SJSA1 (cell line): ENCODE measurements around the gene GASK1A. TPM values are rescaled to one million over a fixed set of nuclear protein-coding genes. Genes with fewer than 3 reads are reported as not detected.

ENCODE experiments used
- DNase-seq, 2 experiments: peaks; one replicate each; pipeline ENCODE4 v3.0.0-alpha.2; 2015 to 2020; ENCODE audit warnings: low spot score in 2 of 2, low read depth in 1 of 2
- H3K27ac ChIP-seq: fragments of 250-450 bp; sonication (Bioruptor Pico); 2 replicates; pipeline ENCODE4 v1.5.1; 2020; ENCODE audit warnings: mild to moderate bottlenecking, moderate library complexity
- H3K27me3 ChIP-seq: fragments of 250-450 bp; sonication (Bioruptor Pico); replicated peaks from 2 replicates; pipeline ENCODE4 v1.5.1; 2020; ENCODE audit warnings: mild to moderate bottlenecking, moderate library complexity
- H3K36me3 ChIP-seq: fragments of 250-450 bp; sonication (Bioruptor Pico); 2 replicates; pipeline ENCODE4 v1.5.1; 2020; ENCODE audit warnings: mild to moderate bottlenecking
- H3K4me1 ChIP-seq: fragments of 250-450 bp; sonication (Bioruptor Pico); replicated peaks from 2 replicates; pipeline ENCODE4 v1.6.1; 2021; ENCODE audit warnings: mild to moderate bottlenecking
- H3K4me3 ChIP-seq: fragments of 250-450 bp; sonication (Bioruptor Pico); 2 replicates; pipeline ENCODE4 v1.5.1; 2020; ENCODE audit warnings: mild to moderate bottlenecking
- H3K9me3 ChIP-seq: fragments of 250-450 bp; sonication (Bioruptor Pico); replicated peaks from 2 replicates; pipeline ENCODE4 v1.5.1; 2020; ENCODE audit warnings: mild to moderate bottlenecking
- total RNA-seq: library from RNA; depleted of rRNA; stranded (reverse); fragments of >200 nt; shearing (Covaris generic); gene quantifications from 2 replicates; pipeline ENCODE4 v1.2.3, GENCODE V29; 2014

Gene GASK1A
- total RNA-seq, 1 experiment from 2014 or later = not detected

DNA sequence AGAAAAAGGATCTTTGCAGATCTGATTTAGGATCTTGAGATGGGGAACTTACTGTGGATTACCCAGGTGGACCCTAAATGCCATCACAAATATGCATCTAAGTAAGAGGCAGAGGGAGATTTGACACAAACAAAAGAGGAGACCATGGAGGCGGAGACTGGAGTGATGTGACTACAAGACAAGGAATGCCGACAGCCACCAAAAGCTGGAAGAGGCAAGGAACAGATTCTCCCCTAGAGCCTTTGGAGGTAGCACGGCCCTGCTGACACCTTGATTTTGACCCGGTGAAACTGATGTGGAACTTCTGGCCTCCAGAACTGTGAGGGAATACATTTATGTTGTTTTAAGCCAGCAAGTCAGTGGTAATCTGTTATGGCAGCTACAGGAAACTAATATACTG lies 44.0 kb downstream of the GASK1A start:
- Histone ChIP-seq H3K4me3 (no peak overlapping the region), H3K36me3 (no peaks in the 10 kb centered on the region), H3K27ac (no peak overlapping the region), H3K9me3 (no peaks in the 10 kb centered on the region), H3K27me3 (no peaks in the 10 kb centered on the region), H3K4me1 (no peaks in the 10 kb centered on the region)
- DNase-seq = no peak

DNA sequence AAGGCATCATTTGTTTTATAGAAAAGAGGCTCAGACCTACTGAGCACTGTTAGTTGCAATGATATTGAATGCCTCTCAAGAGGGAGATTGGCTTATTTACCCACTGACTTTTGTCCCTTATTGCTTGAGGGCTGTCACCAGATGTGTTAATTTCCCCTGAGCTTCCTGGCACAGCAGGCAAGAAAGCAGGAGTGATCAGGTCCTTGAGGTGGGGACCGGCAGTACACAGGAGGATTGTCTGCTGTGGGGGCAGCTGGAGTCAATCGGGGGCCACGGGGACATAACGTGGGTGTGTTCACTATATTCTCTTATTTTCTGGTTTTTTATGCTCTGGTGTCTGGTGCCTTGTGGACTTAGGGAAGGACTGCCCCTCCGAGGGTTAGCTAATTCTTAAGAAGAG lies 44.6 kb downstream of the GASK1A start:
- Histone ChIP-seq H3K9me3 (no peaks in the 10 kb centered on the region), H3K27me3 (no peaks in the 10 kb centered on the region), H3K27ac (no peak overlapping the region), H3K4me3 (no peak overlapping the region), H3K36me3 (no peaks in the 10 kb centered on the region), H3K4me1 (no peaks in the 10 kb centered on the region)
- no peak for DNase-seq

DNA sequence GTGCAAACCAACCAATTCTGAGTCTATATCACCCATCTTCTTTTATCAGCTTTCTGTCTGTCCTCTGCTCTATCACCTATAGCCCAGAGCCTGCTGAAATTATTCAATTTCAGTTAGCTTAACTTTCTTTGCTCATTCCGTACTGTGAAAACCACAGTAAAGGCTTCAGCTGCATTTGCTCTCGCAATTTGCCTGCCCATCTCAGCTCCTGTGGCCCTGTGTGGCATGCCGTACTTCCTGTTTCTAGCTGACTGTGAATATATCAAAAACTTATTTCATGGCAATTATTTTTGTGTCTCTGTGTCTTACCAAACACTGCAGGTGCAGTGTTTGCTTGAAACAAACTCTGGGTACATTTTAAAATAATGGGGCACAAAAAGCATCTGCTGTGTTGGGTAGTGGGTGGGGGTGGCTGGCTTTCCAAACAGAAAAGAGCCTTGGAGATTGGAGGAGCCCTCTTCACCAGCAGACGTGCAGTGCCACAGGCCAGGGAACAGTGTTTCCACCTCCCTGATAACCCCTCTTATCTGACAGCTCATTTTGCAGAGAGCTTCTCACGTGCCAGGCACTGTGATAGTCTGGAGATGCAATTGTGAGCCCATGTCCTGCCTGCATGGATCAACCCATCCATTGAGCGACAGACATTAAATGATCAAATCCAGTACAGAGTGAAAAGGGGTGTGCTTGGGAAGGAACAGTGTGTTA lies 45.2 kb downstream of the GASK1A start:
- Histone ChIP-seq H3K9me3 (no peaks in the 10 kb centered on the region), H3K27me3 (no peaks in the 10 kb centered on the region), H3K4me1 (no peaks in the 10 kb centered on the region), H3K36me3 (no peaks in the 10 kb centered on the region), H3K4me3 (no peak overlapping the region), H3K27ac (no peak overlapping the region)
- no peak for DNase-seq

DNA sequence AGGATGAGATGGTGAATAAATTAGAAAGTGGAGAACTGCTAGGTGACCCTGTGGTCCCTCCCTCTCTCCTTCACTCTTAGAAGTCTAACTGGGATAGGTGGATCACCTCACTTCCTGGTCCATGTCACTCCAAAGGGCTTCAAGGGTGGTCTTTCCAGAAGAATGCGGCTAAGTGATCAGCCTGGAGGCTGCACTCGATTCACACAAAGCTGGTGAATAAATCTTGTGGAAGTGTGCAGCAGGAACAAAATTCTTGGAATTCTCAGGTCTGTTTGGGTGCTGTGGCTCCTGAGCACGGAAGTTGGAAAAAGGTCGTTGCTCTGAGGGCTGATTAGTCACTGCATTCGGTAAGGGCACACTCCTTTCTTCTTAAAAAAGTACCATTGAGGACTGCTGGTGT lies 46.3 kb downstream of the GASK1A start:
- Histone ChIP-seq H3K9me3 (no peaks in the 10 kb centered on the region), H3K4me1 (no peaks in the 10 kb centered on the region), H3K4me3 (no peak overlapping the region), H3K27ac (no peak overlapping the region), H3K36me3 (no peaks in the 10 kb centered on the region), H3K27me3 (no peaks in the 10 kb centered on the region)
- no peak for DNase-seq

DNA sequence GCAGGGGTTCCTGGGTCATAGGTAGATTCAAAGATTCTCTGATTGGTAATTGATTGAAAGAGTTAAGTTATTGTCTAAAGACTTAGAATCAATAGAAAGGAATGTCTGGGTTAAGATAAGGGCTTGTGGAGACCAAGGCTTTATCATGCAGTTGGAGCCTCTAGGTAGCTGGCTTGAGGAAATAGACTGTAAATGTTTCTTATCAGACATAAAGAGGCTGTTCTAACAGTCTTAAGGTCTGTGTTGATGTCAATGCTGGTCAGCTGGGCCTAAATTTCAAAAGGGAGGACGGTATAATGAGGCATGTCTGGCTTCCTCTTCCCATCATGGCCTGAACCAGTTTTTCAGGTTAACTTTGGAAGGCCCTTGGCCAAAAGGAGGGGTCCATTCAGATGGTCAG lies 48.9 kb downstream of the GASK1A start:
- H3K4me1 ChIP-seq = no peaks in the 10 kb centered on the region
- H3K27me3 ChIP-seq = no peaks in the 10 kb centered on the region
- DNase-seq = no peak
- no peaks in the 10 kb centered on the region for H3K9me3 ChIP-seq
- H3K27ac ChIP-seq = no peak overlapping the region
- no peak overlapping the region for H3K4me3 ChIP-seq
- H3K36me3 ChIP-seq = no peaks in the 10 kb centered on the region

DNA sequence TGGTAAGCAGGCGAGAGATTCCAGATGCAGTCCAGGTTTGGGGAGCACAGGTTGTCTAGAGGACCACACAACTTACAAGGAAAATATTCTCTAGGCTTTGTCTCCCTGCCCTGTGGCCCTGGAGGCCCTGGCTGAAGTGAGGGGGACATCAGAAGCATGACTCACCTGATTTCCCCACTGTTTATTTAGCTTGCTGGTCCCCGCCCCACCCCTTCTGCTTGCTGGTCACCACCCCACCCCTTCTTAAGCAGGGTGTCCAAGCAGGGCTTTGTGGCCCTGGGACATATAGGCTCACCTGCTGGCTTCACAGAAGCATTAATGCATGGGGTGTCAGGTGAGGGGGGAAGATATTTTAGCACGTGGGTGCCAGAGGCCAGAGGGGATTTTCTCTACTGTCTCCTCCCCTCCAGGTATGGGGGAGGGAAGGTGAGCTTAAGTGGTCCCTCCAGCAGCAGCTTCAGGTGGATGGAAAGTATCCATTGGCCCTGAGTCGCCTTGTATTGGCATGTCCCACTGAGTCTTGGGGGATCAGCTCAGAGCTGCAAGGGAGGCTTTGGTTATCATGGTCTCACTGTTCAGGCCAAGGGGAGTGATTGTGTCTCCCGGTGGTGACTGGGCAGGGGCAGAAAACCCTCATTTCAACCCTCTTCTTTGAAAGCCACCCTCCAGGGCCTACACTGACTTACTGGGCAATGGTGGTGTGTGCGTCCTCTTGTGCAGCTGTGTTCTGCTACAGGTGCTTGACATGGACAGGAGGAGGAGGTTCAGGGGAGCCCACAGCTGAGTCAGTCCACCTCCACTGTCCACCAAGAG lies 49.8 kb downstream of the GASK1A start:
- no peak for DNase-seq

DNA sequence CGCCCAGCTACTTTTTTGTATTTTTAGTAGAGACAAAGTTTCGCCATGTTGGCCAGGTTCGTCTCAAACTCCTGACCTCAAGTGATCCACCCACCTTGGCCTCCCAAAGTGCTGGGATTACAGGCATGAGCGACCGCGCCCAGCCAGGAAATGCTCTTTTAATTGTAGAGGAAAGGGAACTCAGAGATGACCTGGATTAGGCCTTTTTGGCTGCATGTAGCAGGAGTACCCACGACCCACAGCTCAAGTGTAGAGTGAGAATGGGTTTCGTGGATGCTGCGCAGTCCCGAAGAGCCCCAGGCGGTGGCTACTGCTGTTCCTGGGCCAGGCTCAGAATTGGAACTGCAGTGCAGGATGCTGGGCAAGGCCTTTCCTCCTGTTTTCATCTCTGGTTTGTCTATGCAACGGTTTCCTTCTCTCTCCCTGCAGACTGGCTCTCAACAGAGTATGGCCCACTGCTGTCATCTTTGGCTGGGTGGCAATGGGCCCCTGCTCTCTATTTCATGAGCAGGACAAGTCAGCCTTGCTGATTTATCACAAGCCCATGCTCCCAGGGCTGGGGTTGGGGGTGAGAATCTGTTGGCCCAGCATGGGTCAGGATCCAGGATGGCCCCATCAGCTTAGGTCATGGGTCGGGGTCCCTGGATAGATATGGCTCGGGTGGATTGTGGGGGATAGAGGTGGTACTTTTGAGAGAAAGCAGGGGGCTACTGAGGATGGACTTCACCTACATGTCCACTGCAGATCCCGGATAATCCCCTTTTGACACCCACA lies 51.2 kb downstream of the GASK1A start:
- no peak for DNase-seq
- H3K4me3 ChIP-seq = no peak overlapping the region
- H3K27ac ChIP-seq = no peak overlapping the region
- H3K4me1 ChIP-seq = no peaks in the 10 kb centered on the region
- H3K9me3 ChIP-seq = no peaks in the 10 kb centered on the region
- no peaks in the 10 kb centered on the region for H3K27me3 ChIP-seq
- H3K36me3 ChIP-seq = no peaks in the 10 kb centered on the region

More for the DNA sequence above, 49.8 kb downstream of the GASK1A start:
- no peak overlapping the region for H3K27ac ChIP-seq
- no peaks in the 10 kb centered on the region for H3K27me3 ChIP-seq
- H3K36me3 ChIP-seq = no peaks in the 10 kb centered on the region
- no peak overlapping the region for H3K4me3 ChIP-seq
- H3K4me1 ChIP-seq = no peaks in the 10 kb centered on the region
- H3K9me3 ChIP-seq = no peaks in the 10 kb centered on the region

DNA sequence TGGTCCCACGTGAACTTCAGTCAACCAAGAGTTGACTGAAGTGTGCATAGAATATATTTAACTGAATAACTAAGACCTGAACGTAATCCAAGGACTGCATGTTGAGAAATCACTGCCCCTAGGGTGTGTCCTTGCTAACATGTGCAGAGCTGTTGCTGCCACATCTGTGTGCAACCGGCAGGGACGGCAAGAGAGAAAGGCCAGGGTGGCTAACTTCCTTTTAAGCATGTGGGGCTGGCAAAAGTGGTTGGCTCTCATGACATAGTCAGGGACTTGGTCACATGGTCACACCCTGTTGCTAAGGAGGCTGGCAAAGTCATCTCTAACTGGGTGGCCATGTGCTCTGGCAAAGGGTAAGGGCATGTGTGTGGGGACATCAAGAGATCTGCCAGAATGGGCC lies 52.4 kb downstream of the GASK1A start:
- H3K27ac ChIP-seq = no peak overlapping the region
- H3K4me3 ChIP-seq = no peak overlapping the region
- no peaks in the 10 kb centered on the region for H3K36me3 ChIP-seq
- H3K27me3 ChIP-seq = no peaks in the 10 kb centered on the region
- H3K4me1 ChIP-seq = no peaks in the 10 kb centered on the region
- DNase-seq = no peak
- no peaks in the 10 kb centered on the region for H3K9me3 ChIP-seq

DNA sequence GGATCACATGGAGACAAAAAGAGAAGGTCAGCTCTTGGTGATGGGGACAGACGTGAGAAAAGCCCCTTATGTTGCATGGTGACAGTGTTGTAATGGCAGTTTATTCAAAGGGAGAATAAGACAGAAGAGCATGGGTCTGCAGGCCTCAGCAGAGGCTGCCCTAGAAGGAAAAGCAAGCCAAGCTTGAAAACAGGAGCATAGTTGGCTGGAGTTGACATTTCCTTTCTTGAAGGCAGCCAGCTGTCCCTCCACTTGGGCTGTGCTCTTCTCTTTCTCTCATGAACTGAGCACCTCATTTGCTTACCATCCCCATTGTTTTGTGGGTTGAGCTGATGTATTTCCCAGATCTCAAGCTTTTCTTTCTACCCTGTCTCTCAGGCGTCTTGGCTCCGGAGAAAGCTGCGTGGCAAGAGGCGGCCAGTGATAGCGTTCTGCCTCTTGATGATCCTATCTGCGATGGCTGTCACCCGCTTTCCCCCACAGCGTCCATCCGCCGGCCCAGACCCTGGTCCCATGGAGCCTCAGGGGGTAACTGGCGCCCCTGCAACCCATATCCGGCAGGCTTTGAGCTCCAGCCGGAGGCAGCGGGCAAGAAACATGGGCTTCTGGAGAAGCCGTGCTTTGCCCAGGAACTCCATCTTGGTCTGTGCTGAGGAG lies 52.9 kb downstream of the GASK1A start:
- Histone ChIP-seq H3K27ac (no peak overlapping the region), H3K27me3 (no peaks in the 10 kb centered on the region), H3K4me1 (no peaks in the 10 kb centered on the region), H3K9me3 (no peaks in the 10 kb centered on the region), H3K36me3 (no peaks in the 10 kb centered on the region), H3K4me3 (no peak overlapping the region)
- no peak for DNase-seq

DNA sequence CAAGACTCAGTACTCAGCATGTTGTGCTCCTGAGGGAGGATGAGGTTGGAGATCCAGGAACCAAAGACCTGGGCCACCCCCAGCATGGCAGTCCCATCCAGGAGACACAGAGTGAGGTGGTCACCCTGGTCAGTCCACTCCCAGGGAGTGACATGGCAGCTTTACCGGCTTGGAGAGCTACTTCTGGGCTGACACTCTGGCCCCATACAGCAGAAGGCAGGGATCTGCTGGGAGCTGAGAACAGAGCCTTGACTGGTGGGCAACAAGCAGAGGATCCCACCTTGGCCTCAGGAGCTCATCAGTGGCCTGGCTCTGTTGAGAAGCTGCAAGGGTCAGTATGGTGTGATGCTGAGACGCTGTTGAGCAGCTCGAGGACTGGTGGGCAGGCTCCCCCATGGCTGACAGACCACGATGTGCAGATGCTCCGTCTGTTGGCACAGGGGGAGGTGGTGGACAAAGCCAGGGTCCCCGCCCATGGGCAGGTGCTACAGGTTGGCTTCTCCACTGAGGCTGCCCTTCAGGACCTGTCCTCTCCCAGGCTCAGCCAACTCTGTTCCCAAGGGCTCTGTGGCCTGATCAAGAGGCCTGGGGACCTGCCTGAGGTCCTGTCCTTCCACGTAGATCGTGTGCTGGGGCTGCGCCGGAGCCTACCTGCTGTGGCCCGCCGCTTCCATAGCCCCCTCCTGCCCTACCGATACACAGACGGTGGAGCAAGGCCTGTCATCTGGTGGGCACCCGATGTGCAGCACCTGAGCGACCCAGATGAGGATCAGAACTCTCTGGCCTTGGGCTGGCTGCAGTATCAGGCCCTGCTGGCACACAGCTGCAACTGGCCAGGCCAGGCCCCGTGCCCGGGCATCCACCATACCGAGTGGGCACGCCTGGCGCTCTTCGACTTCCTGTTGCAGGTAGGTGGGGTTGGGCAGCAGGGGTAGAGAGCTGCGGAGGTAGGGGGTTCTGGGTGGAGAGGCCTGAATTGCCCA lies 53.8 kb downstream of the GASK1A start:
- no peak for DNase-seq
- no peaks in the 10 kb centered on the region for H3K4me1 ChIP-seq
- no peak overlapping the region for H3K4me3 ChIP-seq
- no peaks in the 10 kb centered on the region for H3K9me3 ChIP-seq
- H3K27ac ChIP-seq = no peak overlapping the region
- H3K36me3 ChIP-seq = no peaks in the 10 kb centered on the region
- no peaks in the 10 kb centered on the region for H3K27me3 ChIP-seq

DNA sequence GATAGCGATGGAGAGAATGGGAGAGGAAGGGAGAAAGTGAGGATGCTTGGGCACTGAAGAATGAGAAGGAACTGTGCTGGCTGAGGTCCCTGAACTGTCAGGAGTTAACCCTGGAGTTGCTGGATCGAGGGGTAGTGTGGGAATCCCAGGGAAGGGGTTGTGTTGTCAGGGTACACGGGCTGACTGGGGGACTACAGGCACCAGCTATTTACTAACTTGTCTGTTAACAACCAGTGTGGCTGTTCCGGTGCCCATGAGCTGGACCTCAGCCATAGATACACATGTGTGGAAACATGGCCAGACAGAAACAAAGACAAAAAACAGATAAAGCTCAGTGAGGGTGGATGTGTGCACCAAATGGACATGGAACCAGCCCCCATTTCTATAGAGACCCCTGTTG lies 55.1 kb downstream of the GASK1A start:
- Histone ChIP-seq H3K27me3 (no peaks in the 10 kb centered on the region), H3K4me1 (no peaks in the 10 kb centered on the region), H3K27ac (no peak overlapping the region), H3K4me3 (no peak overlapping the region), H3K36me3 (no peaks in the 10 kb centered on the region), H3K9me3 (no peaks in the 10 kb centered on the region)
- no peak for DNase-seq

DNA sequence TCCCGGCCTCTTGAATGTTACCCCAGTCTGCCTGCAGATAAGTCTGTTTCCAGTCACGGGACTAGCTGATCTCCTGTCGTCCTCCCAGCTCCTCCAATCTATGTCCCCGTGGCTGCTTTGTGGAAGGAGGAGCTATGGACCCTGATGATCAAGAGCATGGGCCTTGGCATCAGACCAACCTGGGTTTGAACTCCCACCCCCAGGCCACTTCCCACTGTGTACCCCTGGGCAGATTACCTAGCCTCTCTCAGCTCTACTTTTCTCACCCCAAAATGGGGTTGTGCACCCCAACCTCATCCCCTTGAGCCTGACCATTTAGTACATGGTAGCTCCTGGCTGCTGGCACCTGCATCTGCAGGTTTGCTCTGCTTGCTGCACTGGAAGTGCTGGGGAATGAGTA lies 55.8 kb downstream of the GASK1A start:
- H3K27ac ChIP-seq = no peak overlapping the region
- no peak for DNase-seq
- H3K27me3 ChIP-seq = no peaks in the 10 kb centered on the region
- H3K9me3 ChIP-seq = no peaks in the 10 kb centered on the region
- H3K4me1 ChIP-seq = no peaks in the 10 kb centered on the region
- H3K4me3 ChIP-seq = no peak overlapping the region
- H3K36me3 ChIP-seq = no peaks in the 10 kb centered on the region
